Endothelial cell of umbilical vein (primary cell): ENCODE measurements around the gene MED15. TPM values are rescaled to one million over a fixed set of nuclear protein-coding genes. Genes with fewer than 3 reads are reported as not detected.
A peak's percentile ranks its signal among the peaks of the same experiment; 100 is the strongest.

Source experiments
- BruUV-seq: library from RNA; stranded (reverse); fragments of 400-500 nt; replicated peaks from 2 replicates; lab custom pipeline; 2021; lab: Mats Ljungman, UMichigan
- CTCF ChIA-PET: fragments of 300-600, 350-600 bp; sonication (Branson Sonifier 250); formaldehyde crosslinking; loops from one replicate; lab custom pipeline; 2021; ENCODE audit warnings: antibody characterized with exemption, inconsistent platforms; lab: Charles Lee
- POLR2A ChIA-PET: fragments of 300-600, 350-600 bp; sonication (Branson Sonifier 250); formaldehyde crosslinking; loops from one replicate; lab custom pipeline; 2021; ENCODE audit warnings: antibody characterized with exemption, inconsistent platforms; lab: Charles Lee
- DNase-seq: peaks from one replicate; pipeline ENCODE4 v3.0.0-alpha.2; 2011; ENCODE audit warnings: low read depth, low spot score
- FAIRE-seq: peaks from 2 replicates; lab custom pipeline; 2011; peaks lifted over from hg19 to GRCh38; lab: Jason Lieb, UNC
- H2AFZ ChIP-seq: 2 replicates; pipeline ENCODE4 v1.6.0; 2012; ENCODE audit warnings: low read depth, low read length, control low read depth, inconsistent platforms
- H3K27ac ChIP-seq: 2 replicates; pipeline ENCODE4 v1.5.1; 2011; ENCODE audit warnings: low read depth, mild to moderate bottlenecking, control low read depth, low read length, moderate library complexity; ENCODE audit not compliant: insufficient read depth
- H3K27me3 ChIP-seq, 2 experiments: 2 replicates each; pipeline versions ENCODE4 v1.6.0 to v1.6.1; 2011; ENCODE audit warnings: low read length in 2 of 2, mixed read lengths in 1 of 2; ENCODE audit not compliant: control insufficient read depth in 2 of 2, insufficient read depth in 2 of 2
- H3K36me3 ChIP-seq, 2 experiments: 2 replicates in 1 of 2; 3 replicates in 1 of 2; pipeline ENCODE4 v1.5.1; 2011; ENCODE audit warnings: low read length in 2 of 2, mild to moderate bottlenecking in 1 of 2, moderate library complexity in 1 of 2; ENCODE audit not compliant: control insufficient read depth in 2 of 2, insufficient read depth in 2 of 2; ENCODE audit errors: extremely low read depth in 1 of 2
- H3K4me1 ChIP-seq: 3 replicates; pipeline ENCODE4 v1.5.1; 2011; ENCODE audit warnings: mild to moderate bottlenecking, low read length; ENCODE audit not compliant: control insufficient read depth, insufficient read depth; ENCODE audit errors: extremely low read depth
- H3K4me2 ChIP-seq: 2 replicates; pipeline ENCODE4 v1.6.1; 2011; ENCODE audit warnings: low read length, control low read depth, mixed read lengths; ENCODE audit not compliant: insufficient read depth
- H3K4me3 ChIP-seq, 3 experiments: fragments of 200-600 bp in 1 of 3; sonication (generic), shearing (Covaris generic) in 1 of 3; replicated peaks in 1 of 3; 2 replicates each; pipeline ENCODE4 v1.5.1; 2011 to 2016; ENCODE audit warnings: control low read depth in 3 of 3, low read length in 3 of 3, mild to moderate bottlenecking in 2 of 3, inconsistent platforms in 1 of 3, low read depth in 1 of 3, moderate library complexity in 1 of 3; ENCODE audit not compliant: insufficient read depth in 1 of 3
- H3K79me2 ChIP-seq: 2 replicates; pipeline ENCODE4 v1.6.0; 2012; ENCODE audit warnings: low read length, inconsistent platforms; ENCODE audit not compliant: control insufficient read depth, insufficient read depth
- H3K9ac ChIP-seq: replicated peaks from 2 replicates; pipeline ENCODE3; 2011; ENCODE audit warnings: low read length, control low read depth; ENCODE audit not compliant: insufficient read depth; ENCODE audit errors: extremely low read depth
- H3K9me1 ChIP-seq: replicated peaks from 3 replicates; pipeline ENCODE4 v1.6.0; 2011; ENCODE audit warnings: mild to moderate bottlenecking, low read length; ENCODE audit not compliant: control insufficient read depth, insufficient read depth; ENCODE audit errors: extremely low read depth
- H3K9me3 ChIP-seq: replicated peaks from 2 replicates; pipeline ENCODE4 v1.5.1; 2012; ENCODE audit warnings: low read length, inconsistent platforms; ENCODE audit not compliant: control insufficient read depth, insufficient read depth
- H4K20me1 ChIP-seq: replicated peaks from 2 replicates; pipeline ENCODE3; 2011; ENCODE audit warnings: mild to moderate bottlenecking, low read length; ENCODE audit not compliant: control insufficient read depth, insufficient read depth; ENCODE audit errors: extremely low read depth
- EZH2 ChIP-seq: IDR thresholded peaks from 2 replicates; pipeline ENCODE4 v1.6.1; 2012; ENCODE audit warnings: borderline replicate concordance, low read depth, mild to moderate bottlenecking, moderate library complexity, low read length, inconsistent platforms; ENCODE audit not compliant: severe bottlenecking
- FOS ChIP-seq: IDR thresholded peaks from 2 replicates; pipeline ENCODE4 v1.6.1; 2011; ENCODE audit warnings: mild to moderate bottlenecking, low read length, moderate library complexity, borderline replicate concordance; ENCODE audit not compliant: insufficient read depth
- JUN ChIP-seq: IDR thresholded peaks from 2 replicates; pipeline ENCODE4 v1.6.1; 2011; ENCODE audit warnings: borderline replicate concordance, low read depth; ENCODE audit not compliant: insufficient read length, insufficient read depth
- MYC ChIP-seq: IDR thresholded peaks from one replicate; pipeline ENCODE4 v1.6.1; 2011; ENCODE audit warnings: mild to moderate bottlenecking, low read depth, low read length
- dilution Hi-C: fragments of 300-500 bp; cut with MboI; formaldehyde crosslinking; loops from one replicate; pipeline ENCODE4 v1.15.0; 2019; ENCODE audit warnings: low sequenced_read_pairs; ENCODE audit not compliant: extremely low pct_ligation_motif_present
- intact Hi-C: fragments of 100-400 bp; cut with micrococcal nuclease; formaldehyde crosslinking; loops from one replicate; pipeline ENCODE4 v1.10.0; 2022
- polyA plus RNA-seq, 4 experiments: library from polyadenylated mRNA; depleted of rRNA in 3 of 4; stranded (reverse) in 3 of 4; unstranded in 1 of 4; fragments of >200 nt; gene quantifications; 2 replicates each; pipeline versions ENCODE4 v1.2.1 to v1.2.3, GENCODE V29; 2011 to 2012; ENCODE audit warnings: missing spikeins in 1 of 4
- total RNA-seq: library from RNA; stranded (reverse); gene quantifications from 2 replicates; pipeline ENCODE4 v1.2.3, GENCODE V29; 2021
- TF ChIP-seq, protein P1 (sequence below), 2 donors: IDR thresholded peaks; 1 replicate in 1 of 2; 2 replicates in 1 of 2; pipeline ENCODE4 v1.5.1; 2011; ENCODE audit warnings: low read length in 2 of 2, mild to moderate bottlenecking in 2 of 2, moderate library complexity in 2 of 2, control low read depth in 1 of 2, inconsistent platforms in 1 of 2, low read depth in 1 of 2; ENCODE audit not compliant: insufficient read depth in 1 of 2; ENCODE audit errors: extremely low read depth in 1 of 2

Gene MED15
- total and polyA plus RNA-seq, 2 donors (not counting 3 experiments of a cell fraction or from before 2014, with no cell fraction given): 68.1 to 138 TPM

DNA sequence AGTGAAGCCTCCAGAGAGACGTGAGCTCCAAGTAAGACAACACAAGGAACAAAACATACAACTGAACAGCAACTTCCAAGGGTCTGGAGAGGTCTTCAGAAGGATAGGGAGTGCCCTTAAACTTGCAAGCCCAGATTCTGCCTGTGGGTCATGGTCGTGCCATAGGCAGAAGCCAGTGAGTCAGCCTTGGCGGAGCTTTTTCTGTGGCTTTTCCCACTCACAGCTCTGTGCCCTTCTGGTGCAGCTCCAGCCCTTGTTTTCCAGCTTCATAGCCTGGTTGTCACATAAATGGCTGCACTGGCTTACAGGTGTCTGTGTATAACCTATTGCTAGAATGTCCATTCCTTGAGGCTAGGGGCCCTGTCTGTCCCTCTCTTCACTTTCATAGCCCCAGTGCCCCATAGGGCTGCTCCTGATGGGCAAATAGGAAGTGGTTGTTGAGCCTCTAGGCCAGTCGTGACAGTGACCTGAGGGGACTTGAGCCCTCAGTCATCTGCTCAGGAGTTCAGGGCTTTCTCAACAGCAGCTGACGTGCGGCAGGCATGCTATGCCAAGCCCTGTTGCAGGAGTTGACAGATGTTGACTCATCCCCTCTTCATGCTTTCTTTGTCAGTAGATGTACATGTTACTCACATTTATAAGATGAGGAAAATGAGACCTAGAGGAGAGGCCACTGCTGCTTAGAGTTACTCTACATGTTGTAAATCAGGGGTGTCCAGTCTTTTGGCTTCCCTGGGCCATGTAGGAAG, 7.4 kb downstream of the MED15 start:
- POLR2A ChIA-PET: interaction anchor here (0.6 kb wide), 1 partner anchor 78 kb away, joined by 3 read pairs; no protein-coding TSS in a partner anchor
- no peak for DNase-seq

GRCh38 chr22:20516399-20516798, 9.0 kb downstream of the MED15 start:
- BruUV-seq: no TSS peak
- H3K9ac ChIP-seq: no peak overlapping the region
- no peak for TF ChIP-seq MYC
- TF ChIP-seq, protein P1, sequence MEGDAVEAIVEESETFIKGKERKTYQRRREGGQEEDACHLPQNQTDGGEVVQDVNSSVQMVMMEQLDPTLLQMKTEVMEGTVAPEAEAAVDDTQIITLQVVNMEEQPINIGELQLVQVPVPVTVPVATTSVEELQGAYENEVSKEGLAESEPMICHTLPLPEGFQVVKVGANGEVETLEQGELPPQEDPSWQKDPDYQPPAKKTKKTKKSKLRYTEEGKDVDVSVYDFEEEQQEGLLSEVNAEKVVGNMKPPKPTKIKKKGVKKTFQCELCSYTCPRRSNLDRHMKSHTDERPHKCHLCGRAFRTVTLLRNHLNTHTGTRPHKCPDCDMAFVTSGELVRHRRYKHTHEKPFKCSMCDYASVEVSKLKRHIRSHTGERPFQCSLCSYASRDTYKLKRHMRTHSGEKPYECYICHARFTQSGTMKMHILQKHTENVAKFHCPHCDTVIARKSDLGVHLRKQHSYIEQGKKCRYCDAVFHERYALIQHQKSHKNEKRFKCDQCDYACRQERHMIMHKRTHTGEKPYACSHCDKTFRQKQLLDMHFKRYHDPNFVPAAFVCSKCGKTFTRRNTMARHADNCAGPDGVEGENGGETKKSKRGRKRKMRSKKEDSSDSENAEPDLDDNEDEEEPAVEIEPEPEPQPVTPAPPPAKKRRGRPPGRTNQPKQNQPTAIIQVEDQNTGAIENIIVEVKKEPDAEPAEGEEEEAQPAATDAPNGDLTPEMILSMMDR (IDR thresholded peaks at IDR 0.05; ENCODE audit: extremely low read depth in 1 of 2, insufficient read depth in 1 of 2, low read depth in 1 of 2, low read length in 2 of 2): no peak
- H4K20me1 ChIP-seq: peaks cover 8% of the 10 kb centered on the region
- no peak for DNase-seq
- ChIA-PET CTCF (no interaction called here), POLR2A (interaction anchor here (1.0 kb wide), 1 partner anchor 10 kb away, joined by 3 read pairs; no protein-coding TSS in a partner anchor)
- H3K4me1 ChIP-seq: peaks cover 33% of the 10 kb centered on the region
- H3K27me3 ChIP-seq: no peaks in the 10 kb centered on the region
- no peak overlapping the region for H3K4me2 ChIP-seq
- H3K9me1 ChIP-seq: no peaks in the 10 kb centered on the region
- no peak overlapping the region for H3K27ac ChIP-seq
- no peak for FAIRE-seq
- dilution Hi-C loops: no loop called here
- intact Hi-C loops: no loop called here
- peaks cover 0 to 9% of the 10 kb centered on the region in 2 experiments for H3K36me3 ChIP-seq
- no peaks in the 10 kb centered on the region for H3K9me3 ChIP-seq
- no peak overlapping the region for H3K4me3 ChIP-seq
- H2AFZ ChIP-seq: no peak overlapping the region
- H3K79me2 ChIP-seq: peaks cover 93% of the 10 kb centered on the region

More for the DNA sequence above, 7.4 kb downstream of the MED15 start:
- H4K20me1 ChIP-seq: peaks cover 9% of the 10 kb centered on the region
- no TSS peak for BruUV-seq
- no peaks in the 10 kb centered on the region for H3K9me1 ChIP-seq
- H3K4me3 ChIP-seq: no peak overlapping the region
- H3K79me2 ChIP-seq: peaks cover 96% of the 10 kb centered on the region
- TF ChIP-seq EZH2: no peak
- no peak for TF ChIP-seq FOS
- no peak for TF ChIP-seq JUN
- no peak for TF ChIP-seq MYC
- peak; percentile 18 for FAIRE-seq
- peaks cover 0 to 7% of the 10 kb centered on the region in 2 experiments for H3K36me3 ChIP-seq
- H3K4me2 ChIP-seq: no peak overlapping the region
- peaks cover 35% of the 10 kb centered on the region for H3K4me1 ChIP-seq
- no peak overlapping the region for H2AFZ ChIP-seq
- intact Hi-C loops (no loop called here), dilution Hi-C loops (no loop called here)
- H3K9ac ChIP-seq: no peak overlapping the region
- H3K27ac ChIP-seq: no peak overlapping the region
- CTCF ChIA-PET: interaction anchor here (0.8 to 1.6 kb wide), 3 partner anchors 12 to 97 kb away, joined by 3 to 5 read pairs (median 4); no protein-coding TSS in a partner anchor
- H3K27me3 ChIP-seq: no peaks in the 10 kb centered on the region
- H3K9me3 ChIP-seq: no peaks in the 10 kb centered on the region
